VCaP (cell line): ENCODE results near the gene FBXL4.

Experiments used
- H3K27ac ChIP-seq: fragments of 450-650 bp; 2 replicates; pipeline ENCODE4 v1.5.1; 2017
- CTCF ChIP-seq: fragments of 450-650 bp; conservative IDR thresholded peaks from 2 replicates; pipeline ENCODE4 v1.5.1; 2017; ENCODE audit warnings: mild to moderate bottlenecking, moderate library complexity

FBXL4 gene

DNA sequence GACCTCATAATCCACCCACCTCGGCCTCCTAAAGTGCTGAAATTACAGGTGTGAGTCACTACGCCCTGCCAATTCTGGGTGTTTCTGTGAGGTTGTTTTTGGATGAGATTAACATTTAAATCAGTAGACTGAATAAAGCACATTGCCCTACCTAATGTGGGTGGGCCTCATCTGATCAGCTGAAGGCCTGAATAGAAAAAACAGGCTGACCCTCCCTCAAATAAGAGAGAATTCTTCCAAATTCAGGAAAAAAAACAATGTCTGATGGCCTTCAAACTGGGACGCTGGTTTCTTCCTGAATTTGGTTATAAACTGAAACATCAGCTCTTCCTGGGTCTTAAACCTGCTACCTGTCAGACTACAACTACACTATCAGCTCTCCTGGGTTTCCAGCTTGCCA lies 62.4 kb downstream of the FBXL4 start:
- no peak overlapping the region for H3K27ac ChIP-seq
- no peak for TF ChIP-seq CTCF

DNA sequence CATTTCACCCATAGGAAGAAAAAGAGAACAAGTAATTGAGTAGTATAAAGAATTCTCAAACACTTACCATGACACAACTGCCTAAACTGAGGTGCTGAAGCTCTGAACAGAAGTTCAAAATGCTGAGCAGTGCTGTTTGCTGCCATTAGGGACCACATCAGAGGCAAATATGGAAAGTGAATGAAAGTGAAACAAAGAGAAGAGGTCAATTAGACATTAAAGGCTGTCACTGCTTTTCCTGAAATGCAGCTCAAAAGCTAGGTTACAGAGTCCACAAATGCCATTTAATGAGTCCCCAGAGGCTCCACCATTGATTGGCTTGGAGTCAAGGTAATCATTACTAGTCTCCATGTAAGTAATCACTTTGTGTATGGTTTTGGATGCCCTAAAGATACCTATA lies 67.3 kb downstream of the FBXL4 start:
- H3K27ac ChIP-seq, result no peak overlapping the region
- no peak for TF ChIP-seq CTCF

DNA sequence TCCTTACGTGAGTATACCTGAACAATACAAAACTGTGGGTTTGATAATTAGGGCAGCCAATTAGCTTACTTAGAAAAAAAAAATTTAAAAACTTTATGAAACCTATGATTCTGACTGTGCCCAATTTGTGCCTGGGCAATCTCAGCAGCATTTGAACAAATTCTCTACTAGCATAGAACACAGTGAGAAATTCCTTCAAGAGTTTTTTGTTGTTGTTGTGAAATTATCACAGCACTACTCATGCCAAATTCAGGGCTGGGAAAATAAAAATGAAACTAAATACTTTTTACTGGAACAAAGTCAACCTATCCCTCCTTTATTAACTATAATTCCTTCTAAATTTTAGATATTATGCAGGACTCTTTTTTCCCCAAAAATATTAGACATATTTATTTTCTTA lies 70.5 kb downstream of the FBXL4 start:
- H3K27ac ChIP-seq, result no peak overlapping the region
- TF ChIP-seq CTCF, result no peak

- TF ChIP-seq CTCF, result no peak
- no peak overlapping the region for H3K27ac ChIP-seq
These were observed 72.4 kb downstream of the FBXL4 start for GRCh38 chr6:98875375-98875774.

DNA sequence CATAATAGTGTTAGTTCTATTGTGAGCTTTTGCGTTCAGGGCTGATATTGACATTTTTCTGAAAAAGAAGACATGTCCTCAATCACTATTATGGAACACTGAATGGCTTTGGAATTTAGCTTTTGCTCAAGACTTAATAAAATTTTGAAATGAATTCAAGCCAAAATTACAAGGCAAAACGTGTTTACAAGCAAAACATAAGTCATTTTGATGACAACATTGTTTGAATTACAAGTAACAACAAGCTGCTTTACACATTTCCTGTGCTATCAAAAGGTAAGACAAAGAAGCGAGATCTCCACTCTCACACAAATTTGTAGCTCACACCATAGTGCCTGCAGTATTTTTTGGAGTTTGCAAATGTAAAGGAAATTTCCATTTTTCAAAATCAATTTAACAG lies 75.9 kb downstream of the FBXL4 start:
- no peak overlapping the region; the same call in 1 of the 2 replicates for H3K27ac ChIP-seq
- no peak for TF ChIP-seq CTCF

- TF ChIP-seq CTCF, result no peak
- peak overlapping the region; percentile 38 for H3K27ac ChIP-seq
These were observed 76.7 kb downstream of the FBXL4 start for GRCh38 chr6:98871057-98871456.

DNA sequence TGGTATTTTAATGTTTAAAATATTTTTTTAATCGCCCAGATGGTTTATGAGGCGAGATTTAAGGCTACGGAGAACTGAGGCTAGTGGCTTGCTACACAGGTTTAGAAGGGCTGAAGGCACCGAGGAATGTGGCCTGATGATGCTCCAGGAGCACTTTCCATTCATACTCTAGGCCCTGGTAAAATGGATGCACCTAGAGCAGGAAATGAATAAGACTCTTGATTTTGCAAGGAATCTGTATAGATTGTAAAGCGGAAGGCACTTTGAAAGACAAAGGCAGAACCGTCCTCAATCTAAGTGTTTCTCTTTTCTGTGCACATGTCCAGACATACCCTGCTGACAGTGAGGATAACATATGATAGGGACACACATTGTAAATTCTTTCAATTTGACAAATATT lies 83.2 kb downstream of the FBXL4 start:
- no peak overlapping the region for H3K27ac ChIP-seq
- no peak for TF ChIP-seq CTCF
